Pons (tissue), 1 donor: ENCODE results near the gene NCF2.

ENCODE experiments used
- DNase-seq: peaks from one replicate; pipeline ENCODE4 v3.0.0-alpha.2; 2016; ENCODE audit warnings: low spot score

NCF2 gene

GRCh38 chr1:183552441-183552840, 37.8 kb downstream of the NCF2 start:
- DNase-seq = no peak

GRCh38 chr1:183551924-183552323, 38.3 kb downstream of the NCF2 start:
- no peak for DNase-seq

GRCh38 chr1:183550915-183551314, 39.3 kb downstream of the NCF2 start:
- no peak for DNase-seq

GRCh38 chr1:183548116-183548515, 42.1 kb downstream of the NCF2 start:
- DNase-seq = no peak

DNA sequence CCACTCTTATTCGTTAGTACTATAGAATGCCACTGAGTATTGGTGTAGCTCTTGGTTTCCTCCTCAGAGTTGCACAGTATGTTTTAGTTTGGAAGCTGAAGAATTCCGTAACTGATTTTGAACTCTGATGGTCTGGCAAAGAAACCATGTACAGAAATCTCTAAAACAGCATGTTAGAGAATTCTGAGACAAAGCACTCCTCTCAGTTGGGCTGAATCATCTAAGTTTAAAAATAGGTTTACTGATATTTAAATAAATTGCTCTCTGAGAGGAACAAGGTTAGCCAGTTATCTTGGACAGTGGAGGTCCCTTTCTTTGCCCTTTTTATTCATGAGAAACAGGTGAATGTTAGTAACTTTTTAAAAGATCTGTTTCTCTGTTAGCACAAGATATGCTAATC, 43.8 kb downstream of the NCF2 start:
- no peak for DNase-seq

- DNase-seq = no peak
Observed at GRCh38 chr1:183544598-183545297, 45.5 kb downstream of the NCF2 start.

- DNase-seq = peak; percentile 78
Observed at GRCh38 chr1:183543619-183544204, 46.5 kb downstream of the NCF2 start.

DNA sequence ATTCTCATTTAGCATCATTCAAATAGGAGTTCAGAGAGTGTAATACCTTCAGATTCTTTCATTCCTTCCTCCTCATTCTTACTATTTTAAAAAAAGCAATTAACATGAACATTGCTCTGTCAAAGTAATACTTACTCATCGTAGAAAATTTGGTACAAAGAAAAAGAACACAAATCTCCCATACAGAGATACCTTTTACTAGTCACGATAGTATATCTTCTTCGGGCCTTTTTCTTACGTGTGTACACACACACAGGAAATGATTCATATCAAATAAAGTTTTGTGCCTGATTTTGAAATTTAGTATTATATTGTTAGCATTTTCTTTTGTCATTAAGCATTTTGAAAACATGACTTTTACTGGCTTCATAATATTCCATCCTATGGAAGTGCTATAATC, 52.9 kb downstream of the NCF2 start:
- no peak for DNase-seq

DNA sequence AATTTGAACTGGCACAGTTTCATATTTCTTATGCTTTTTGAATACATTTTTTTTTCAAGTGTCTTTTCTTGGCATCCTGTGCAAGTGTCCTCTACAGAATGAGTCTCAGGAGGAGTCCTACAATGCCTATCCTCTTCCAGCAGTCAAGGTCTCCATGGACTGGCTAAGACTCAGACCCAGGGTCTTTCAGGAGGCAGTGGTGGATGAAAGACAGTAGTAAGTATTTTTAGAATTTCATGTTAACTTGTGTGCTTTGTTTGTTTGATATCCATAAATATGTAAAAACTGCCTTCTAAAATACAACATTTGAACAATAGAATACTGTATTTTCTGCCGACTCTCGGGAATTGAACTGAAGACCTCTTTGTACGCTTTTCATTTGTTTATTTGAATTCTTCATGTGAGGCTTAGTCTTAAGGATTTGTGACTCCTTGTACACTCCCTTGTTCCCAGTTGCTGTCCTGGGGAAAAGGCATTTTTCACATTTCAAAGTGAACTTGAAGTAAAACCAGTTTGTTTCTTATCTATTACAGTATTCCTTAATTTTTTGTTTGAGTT, 56.6 kb downstream of the NCF2 start:
- DNase-seq = peak; percentile 16

- no peak for DNase-seq
Observed at GRCh38 chr1:183528577-183528976, 61.7 kb downstream of the NCF2 start.

GRCh38 chr1:183522104-183522503, 68.2 kb downstream of the NCF2 start:
- DNase-seq = no peak

DNA sequence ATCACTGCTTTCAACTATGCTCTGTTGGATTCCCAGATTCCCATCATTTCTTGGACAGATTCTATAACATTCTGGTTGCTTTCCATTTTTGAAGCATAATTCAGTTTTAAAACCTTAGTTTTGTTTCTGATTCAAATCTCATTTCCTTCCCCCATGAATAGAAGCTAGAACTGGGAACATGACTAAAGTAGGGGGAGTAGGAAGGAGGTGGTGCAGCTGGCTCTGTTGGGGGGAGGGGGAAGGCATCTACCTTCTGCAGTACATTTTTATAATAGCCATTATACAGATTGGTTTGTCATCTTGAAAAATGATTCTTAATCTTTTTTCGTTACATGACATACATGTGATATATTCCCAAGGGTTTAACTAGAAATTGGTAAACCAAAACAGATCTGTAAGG, 69.9 kb downstream of the NCF2 start:
- no peak for DNase-seq

- peak; percentile 41 for DNase-seq
Observed at GRCh38 chr1:183517401-183517800, 72.9 kb downstream of the NCF2 start.

DNA sequence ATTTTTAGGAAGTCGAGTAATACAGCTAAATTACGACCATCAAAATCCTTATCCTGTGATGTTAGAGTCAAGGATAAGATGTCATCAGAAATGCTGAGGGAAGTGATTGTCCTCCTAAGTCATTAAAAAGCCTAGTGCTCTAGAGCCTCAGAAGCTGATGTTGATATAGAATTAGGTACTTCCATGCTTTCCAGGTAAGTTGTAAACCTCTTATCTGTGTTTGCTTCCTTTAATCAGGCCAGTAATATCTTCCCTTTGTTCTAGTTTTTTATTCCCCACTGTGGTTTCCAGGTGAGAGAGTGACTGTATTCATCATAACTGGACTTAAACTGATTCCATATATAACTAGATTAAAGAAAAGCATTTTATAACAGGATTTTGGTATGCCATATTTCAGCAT, 73.5 kb downstream of the NCF2 start:
- DNase-seq = no peak

- DNase-seq = no peak
Observed at GRCh38 chr1:183515002-183515689, 75.1 kb downstream of the NCF2 start.

GRCh38 chr1:183514235-183514634, 76.0 kb downstream of the NCF2 start:
- DNase-seq = no peak

DNA sequence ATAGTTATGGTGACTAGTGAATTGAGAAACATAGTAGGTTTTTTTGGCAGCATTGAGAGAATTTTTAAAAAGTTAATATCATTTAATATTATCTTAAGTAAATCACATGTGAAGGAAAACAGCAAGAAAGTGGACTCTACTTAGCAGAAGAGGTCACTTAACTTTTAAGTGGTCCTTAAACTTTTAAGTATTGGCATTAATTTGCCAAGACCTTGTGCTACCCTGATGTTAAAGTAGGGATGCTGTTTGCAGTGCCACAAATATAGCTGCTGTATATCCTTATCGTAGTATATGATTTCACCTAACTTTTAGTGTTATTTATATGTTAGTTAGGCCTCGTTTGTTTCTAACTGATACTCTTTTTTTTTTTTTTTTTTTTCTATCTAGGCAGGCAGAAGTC, 77.8 kb downstream of the NCF2 start:
- no peak for DNase-seq

GRCh38 chr1:183508694-183509093, 81.6 kb downstream of the NCF2 start:
- no peak for DNase-seq

DNA sequence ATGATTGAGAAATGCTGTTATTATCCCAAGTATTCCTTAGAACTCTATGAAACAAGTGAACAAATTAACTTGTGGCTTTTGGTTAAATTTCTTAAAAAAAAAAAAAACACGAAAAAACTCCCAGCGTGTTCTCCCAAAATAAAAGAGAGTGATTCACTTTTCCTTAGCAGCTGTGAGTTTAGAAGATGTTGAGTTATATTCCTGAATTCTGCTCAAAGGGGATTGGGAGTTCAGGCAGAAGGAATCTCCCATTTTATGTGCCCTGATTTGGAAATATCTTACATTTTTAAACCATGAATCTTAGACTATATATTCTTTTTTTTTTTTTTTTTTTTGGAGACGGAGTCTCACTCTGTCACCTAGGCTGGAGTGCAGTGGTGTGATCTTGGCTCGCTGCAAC, 83.7 kb downstream of the NCF2 start:
- no peak for DNase-seq
